ENCODE measurements around the gene FEM1B.
A peak's percentile ranks its signal among the peaks of the same experiment; 100 is the strongest.
"Not testable (repeated sequence)": the region's sequence is repeated elsewhere in the genome, so short reads cannot be mapped to it uniquely, and the experiment has no call there.

FEM1B gene

GRCh38 chr15:68277603-68278344, at the start of gene FEM1B:
Gene FEM1B (plus strand): TSS chr15:68277745. CDS start chr15:68278418, 673 bp downstream.
- DNase-seq (ENCODE audit: low read depth in 1 of 2, low spot score in 1 of 2), result peak; percentile 79 to 82

GRCh38 chr15:68228143-68228970, 49.2 kb upstream of the FEM1B start:
- DNase-seq (ENCODE audit: low read depth in 1 of 2, low spot score in 1 of 2), result no peak

GRCh38 chr15:68228971-68229385, 48.6 kb upstream of the FEM1B start:
- DNase-seq (ENCODE audit: low read depth in 1 of 2, low spot score in 1 of 2), result no peak

- DNase-seq (ENCODE audit: low read depth in 1 of 2, low spot score in 1 of 2), result peak; percentile 69 to 72
Measured at GRCh38 chr15:68229386-68230156, 48.0 kb upstream of the FEM1B start, which contains the start of gene CLN6. Gene CLN6 (minus strand): TSS chr15:68229728. CDS start chr15:68229584, 144 bp downstream.

GRCh38 chr15:68230157-68231100, 47.1 kb upstream of the FEM1B start:
- DNase-seq (ENCODE audit: low read depth in 1 of 2, low spot score in 1 of 2), result no peak

GRCh38 chr15:68231102-68231818, 46.3 kb upstream of the FEM1B start:
- no peak for DNase-seq (ENCODE audit: low read depth in 1 of 2, low spot score in 1 of 2)

- no peak for DNase-seq (ENCODE audit: low read depth in 1 of 2, low spot score in 1 of 2)
Measured at GRCh38 chr15:68232449-68232848, 45.1 kb upstream of the FEM1B start.

GRCh38 chr15:68232937-68233336, 44.6 kb upstream of the FEM1B start:
- no peak for DNase-seq (ENCODE audit: low read depth in 1 of 2, low spot score in 1 of 2)

GRCh38 chr15:68234060-68234459, 43.5 kb upstream of the FEM1B start:
- DNase-seq (ENCODE audit: low read depth in 1 of 2, low spot score in 1 of 2), result no peak

- not testable (repeated sequence) for DNase-seq (ENCODE audit: low read depth in 1 of 2, low spot score in 1 of 2)
Measured at GRCh38 chr15:68234520-68234919, 43.0 kb upstream of the FEM1B start.

GRCh38 chr15:68235022-68235421, 42.5 kb upstream of the FEM1B start:
- DNase-seq (ENCODE audit: low read depth in 1 of 2, low spot score in 1 of 2), result no peak

- DNase-seq (ENCODE audit: low read depth in 1 of 2, low spot score in 1 of 2), result no peak
Measured at GRCh38 chr15:68239025-68239424, 38.5 kb upstream of the FEM1B start.

GRCh38 chr15:68241088-68241935, 36.2 kb upstream of the FEM1B start:
- DNase-seq (ENCODE audit: low read depth in 1 of 2, low spot score in 1 of 2), result no peak

GRCh38 chr15:68244235-68244634, 33.3 kb upstream of the FEM1B start:
- no peak for DNase-seq (ENCODE audit: low read depth in 1 of 2, low spot score in 1 of 2)

GRCh38 chr15:68249058-68249713, 28.4 kb upstream of the FEM1B start:
- no peak for DNase-seq (ENCODE audit: low read depth in 1 of 2, low spot score in 1 of 2)

- peak in 1 of 2 donors; percentile 30 for DNase-seq (ENCODE audit: low read depth in 1 of 2, low spot score in 1 of 2)
Measured at GRCh38 chr15:68252925-68253534, 24.5 kb upstream of the FEM1B start.

GRCh38 chr15:68256675-68257450, 20.7 kb upstream of the FEM1B start:
- peak; percentile 40 to 41 for DNase-seq (ENCODE audit: low read depth in 1 of 2, low spot score in 1 of 2)

Data from activated CD4-positive, alpha-beta T cell treated with anti-CD3 and anti-CD28 coated beads, Interleukin-2, amount 50 U/mL, for 24 hours (primary cell).